Osteoblast (primary cell): ENCODE measurements around the gene HOXC10. TPM values are rescaled to one million over a fixed set of nuclear protein-coding genes. Genes with fewer than 3 reads are reported as not detected.

Source experiments
- DNase-seq: peaks from one replicate; pipeline ENCODE4 v3.0.0; 2011; ENCODE audit warnings: low spot score, mixed read lengths; ENCODE audit not compliant: insufficient read length; ENCODE audit errors: missing footprints
- H2AFZ ChIP-seq: 2 replicates; pipeline ENCODE4 v1.6.0; 2011; ENCODE audit warnings: mild to moderate bottlenecking, low read length
- H3K27ac ChIP-seq: 2 replicates; pipeline ENCODE4 v1.5.1; 2011; ENCODE audit warnings: mild to moderate bottlenecking, low read depth, low read length, moderate library complexity
- H3K27me3 ChIP-seq: 2 replicates; pipeline ENCODE4 v1.6.0; 2012; ENCODE audit warnings: mild to moderate bottlenecking, control low read depth, inconsistent platforms, low read length, moderate library complexity; ENCODE audit not compliant: insufficient read depth
- H3K36me3 ChIP-seq: 2 replicates; pipeline ENCODE4 v1.5.1; 2011; ENCODE audit warnings: mild to moderate bottlenecking, low read length, control low read depth, moderate library complexity; ENCODE audit not compliant: insufficient read depth
- H3K4me1 ChIP-seq: 2 replicates; pipeline ENCODE4 v1.5.1; 2011; ENCODE audit warnings: mild to moderate bottlenecking, low read length, control low read depth, moderate library complexity; ENCODE audit not compliant: insufficient read depth
- H3K4me2 ChIP-seq: 2 replicates; pipeline ENCODE4 v1.6.0; 2011; ENCODE audit warnings: mild to moderate bottlenecking, low read length; ENCODE audit not compliant: insufficient read depth
- H3K4me3 ChIP-seq: fragments of 200-600 bp; sonication (generic); 3 replicates; pipeline ENCODE4 v1.5.1; 2012; ENCODE audit warnings: mild to moderate bottlenecking, low read length, inconsistent platforms; ENCODE audit not compliant: insufficient read depth
- H3K79me2 ChIP-seq: 2 replicates; pipeline ENCODE4 v1.6.0; 2012; ENCODE audit warnings: mild to moderate bottlenecking, low read length, control low read depth, inconsistent platforms; ENCODE audit not compliant: insufficient read depth
- H3K9me3 ChIP-seq: 2 replicates; pipeline ENCODE4 v1.5.1; 2011; ENCODE audit warnings: low read depth, low read length, control low read depth
- H4K20me1 ChIP-seq: 2 replicates; pipeline ENCODE4 v1.6.0; 2012; ENCODE audit warnings: mild to moderate bottlenecking, low read length, control low read depth; ENCODE audit not compliant: insufficient read depth
- total RNA-seq: library from RNA; depleted of rRNA; stranded (reverse); fragments of >200 nt; gene quantifications from 2 replicates; pipeline ENCODE4 v1.2.3, GENCODE V29; 2012
- TF ChIP-seq, protein P1 (sequence below): IDR thresholded peaks from 2 replicates; pipeline ENCODE4 v1.5.1; 2011; ENCODE audit warnings: mild to moderate bottlenecking, low read depth, low read length, moderate library complexity; ENCODE audit errors: extremely low read depth

Gene HOXC10
- total RNA-seq, 1 donor = 11.2 TPM

DNA sequence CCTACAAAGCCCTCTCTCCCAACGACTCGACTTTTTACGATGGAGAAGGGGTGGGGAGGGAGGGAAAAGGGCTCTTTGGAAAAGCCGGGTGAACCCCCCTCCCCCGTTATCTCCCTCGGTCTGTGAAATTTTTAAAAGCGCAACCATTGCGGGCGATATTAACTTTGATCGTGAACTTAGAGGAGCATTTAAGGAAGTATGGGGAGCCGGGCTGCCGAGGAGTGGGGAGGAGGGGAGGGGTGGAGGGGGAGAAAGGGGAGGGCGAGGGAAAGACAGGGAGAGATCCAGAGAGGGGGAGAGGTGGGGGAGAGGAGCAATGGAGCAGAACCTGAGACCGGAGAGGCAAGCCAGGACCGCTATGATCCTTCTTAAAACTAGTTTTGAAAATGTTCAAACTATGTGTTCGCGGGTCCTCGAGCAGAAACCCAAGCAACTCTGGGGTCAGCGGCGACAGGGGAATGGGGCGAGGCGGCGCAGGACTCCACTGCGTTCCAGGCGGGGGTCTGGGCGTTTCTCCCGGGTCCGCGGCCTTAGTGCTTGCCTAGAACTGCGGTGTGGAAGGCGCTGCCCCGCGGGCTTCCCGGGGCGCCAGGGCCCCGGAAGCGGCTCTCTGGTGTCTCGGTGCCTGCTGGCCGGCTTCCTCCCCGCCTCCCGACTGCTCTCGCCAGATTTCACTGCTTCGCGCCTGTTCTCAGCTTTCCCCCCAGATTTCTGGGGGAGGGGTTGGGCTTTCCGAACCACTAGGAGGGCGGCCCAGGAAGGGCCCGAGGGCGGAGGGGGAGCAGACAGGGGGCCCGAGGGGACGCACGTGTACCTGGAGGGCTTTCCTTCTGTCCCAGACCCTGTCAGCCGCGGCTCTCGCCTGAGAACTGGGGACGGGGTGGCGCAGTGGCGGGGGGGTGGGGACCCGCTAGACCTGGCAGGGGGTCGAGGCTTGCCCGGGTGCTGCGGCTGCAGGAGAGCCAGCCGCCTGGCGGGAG, 10.6 kb upstream of the HOXC10 start, which contains the start of gene HOTAIR:
Gene HOTAIR, minus strand, starts transcription at position 871 of the 980 bp plus-strand sequence.
- no peaks in the 10 kb centered on the region for H4K20me1 ChIP-seq
- peak; percentile 97 for DNase-seq
- peaks cover 27% of the 10 kb centered on the region for H3K27me3 ChIP-seq
- no peaks in the 10 kb centered on the region for H3K79me2 ChIP-seq
- peak within 1 kb of the TSS; percentile 89 for H3K4me2 ChIP-seq
- peak within 1 kb of the TSS; percentile 83 for H3K4me3 ChIP-seq
- H3K9me3 ChIP-seq = no peaks in the 10 kb centered on the region
- H3K27ac ChIP-seq = peak within 1 kb of the TSS; percentile 45
- TF ChIP-seq, protein P1, sequence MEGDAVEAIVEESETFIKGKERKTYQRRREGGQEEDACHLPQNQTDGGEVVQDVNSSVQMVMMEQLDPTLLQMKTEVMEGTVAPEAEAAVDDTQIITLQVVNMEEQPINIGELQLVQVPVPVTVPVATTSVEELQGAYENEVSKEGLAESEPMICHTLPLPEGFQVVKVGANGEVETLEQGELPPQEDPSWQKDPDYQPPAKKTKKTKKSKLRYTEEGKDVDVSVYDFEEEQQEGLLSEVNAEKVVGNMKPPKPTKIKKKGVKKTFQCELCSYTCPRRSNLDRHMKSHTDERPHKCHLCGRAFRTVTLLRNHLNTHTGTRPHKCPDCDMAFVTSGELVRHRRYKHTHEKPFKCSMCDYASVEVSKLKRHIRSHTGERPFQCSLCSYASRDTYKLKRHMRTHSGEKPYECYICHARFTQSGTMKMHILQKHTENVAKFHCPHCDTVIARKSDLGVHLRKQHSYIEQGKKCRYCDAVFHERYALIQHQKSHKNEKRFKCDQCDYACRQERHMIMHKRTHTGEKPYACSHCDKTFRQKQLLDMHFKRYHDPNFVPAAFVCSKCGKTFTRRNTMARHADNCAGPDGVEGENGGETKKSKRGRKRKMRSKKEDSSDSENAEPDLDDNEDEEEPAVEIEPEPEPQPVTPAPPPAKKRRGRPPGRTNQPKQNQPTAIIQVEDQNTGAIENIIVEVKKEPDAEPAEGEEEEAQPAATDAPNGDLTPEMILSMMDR = no peak
- H3K36me3 ChIP-seq = no peaks in the 10 kb centered on the region
- peak within 1 kb of the TSS; percentile 97 for H2AFZ ChIP-seq
- peaks cover 9% of the 10 kb centered on the region for H3K4me1 ChIP-seq

DNA sequence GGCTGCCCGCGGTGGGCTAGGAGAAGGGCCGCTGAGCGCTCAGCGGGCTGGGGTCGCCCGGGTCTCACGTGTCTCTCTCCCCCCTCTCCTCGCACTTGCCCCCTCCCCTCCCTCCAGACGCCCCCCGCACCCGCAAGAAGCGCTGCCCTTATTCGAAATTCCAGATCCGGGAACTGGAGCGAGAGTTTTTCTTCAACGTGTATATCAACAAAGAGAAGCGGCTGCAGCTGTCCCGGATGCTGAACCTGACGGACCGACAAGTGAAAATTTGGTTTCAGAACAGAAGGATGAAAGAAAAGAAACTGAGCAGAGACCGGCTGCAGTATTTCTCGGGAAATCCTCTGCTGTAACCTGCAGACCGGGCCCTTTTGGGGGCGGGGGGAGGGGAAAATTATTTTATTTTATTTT, 9.9 kb upstream of the HOXC10 start:
- H3K36me3 ChIP-seq = no peaks in the 10 kb centered on the region
- no peaks in the 10 kb centered on the region for H4K20me1 ChIP-seq
- no peak for DNase-seq
- no peak overlapping the region for H3K27ac ChIP-seq
- peak overlapping the region; percentile 97 for H2AFZ ChIP-seq
- peak overlapping the region; percentile 89 for H3K4me2 ChIP-seq
- peaks cover 9% of the 10 kb centered on the region for H3K4me1 ChIP-seq
- H3K79me2 ChIP-seq = no peaks in the 10 kb centered on the region
- H3K27me3 ChIP-seq = peaks cover 21% of the 10 kb centered on the region
- H3K9me3 ChIP-seq = no peaks in the 10 kb centered on the region
- TF ChIP-seq, protein P1 = no peak
- peak overlapping the region; percentile 83 for H3K4me3 ChIP-seq

DNA sequence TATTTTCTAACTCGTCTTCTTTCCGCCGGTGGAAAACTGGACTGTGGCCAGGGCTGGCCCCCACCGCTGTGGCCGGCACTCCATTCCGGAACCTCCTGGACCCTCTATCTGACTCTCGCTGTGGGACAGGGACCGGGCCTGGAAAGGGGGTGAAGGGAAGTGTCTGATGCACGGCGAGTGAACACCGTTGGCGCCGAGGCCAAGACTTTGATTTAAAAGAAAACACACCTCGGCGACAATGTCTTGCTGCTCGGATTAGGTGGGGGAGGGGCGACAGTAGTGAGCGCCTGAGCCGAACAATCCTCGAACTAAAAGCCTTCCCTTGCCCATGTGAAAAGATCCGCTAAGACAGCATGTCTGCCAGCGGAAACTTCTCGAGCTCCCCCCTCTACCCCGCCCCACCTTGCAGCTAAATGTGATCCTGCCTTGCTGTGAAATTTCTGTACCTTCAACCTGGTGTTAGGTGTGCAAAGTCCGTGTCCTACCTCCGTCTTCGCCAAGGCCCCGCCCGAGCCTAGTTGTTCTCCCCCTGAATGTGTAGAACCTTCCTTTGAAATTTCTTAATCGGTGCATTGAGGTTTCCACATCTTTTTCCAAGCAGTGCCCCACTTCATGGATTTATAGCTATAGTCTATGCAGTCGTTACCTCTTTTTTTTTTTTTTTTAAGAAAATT, 9.3 kb upstream of the HOXC10 start:
- H3K9me3 ChIP-seq = no peaks in the 10 kb centered on the region
- no peak overlapping the region for H3K4me3 ChIP-seq
- DNase-seq = no peak
- TF ChIP-seq, protein P1 = no peak
- H2AFZ ChIP-seq = no peak overlapping the region
- H3K79me2 ChIP-seq = no peaks in the 10 kb centered on the region
- H3K27ac ChIP-seq = no peak overlapping the region
- H3K4me2 ChIP-seq = peak overlapping the region; percentile 89
- H3K4me1 ChIP-seq = peaks cover 9% of the 10 kb centered on the region
- no peaks in the 10 kb centered on the region for H3K36me3 ChIP-seq
- H3K27me3 ChIP-seq = peaks cover 18% of the 10 kb centered on the region
- H4K20me1 ChIP-seq = no peaks in the 10 kb centered on the region
